ENCODE measurements around the gene CR1L.

GRCh38 chr1:207702317-207702716 is 57.4 kb downstream of the CR1L start:
- TF ChIP-seq EZH2 (IDR thresholded peaks at IDR 0.05; ENCODE audit: borderline replicate concordance, low read depth, low read length, poor library complexity, severe bottlenecking), result no peak
- TF ChIP-seq CTCF (conservative IDR thresholded peaks at IDR 0.05; ENCODE audit: low read depth, low read length), result no peak

Data from A673 (cell line).